GM04504 (cell line): ENCODE results near the gene VENTX.
"Not testable (repeated sequence)": the region's sequence is repeated elsewhere in the genome, so short reads cannot be mapped to it uniquely, and the experiment has no call there.

Source experiments
- DNase-seq: peaks from one replicate; pipeline ENCODE4 v3.0.0-alpha.2; 2012; ENCODE audit warnings: low read depth

Gene VENTX

DNA sequence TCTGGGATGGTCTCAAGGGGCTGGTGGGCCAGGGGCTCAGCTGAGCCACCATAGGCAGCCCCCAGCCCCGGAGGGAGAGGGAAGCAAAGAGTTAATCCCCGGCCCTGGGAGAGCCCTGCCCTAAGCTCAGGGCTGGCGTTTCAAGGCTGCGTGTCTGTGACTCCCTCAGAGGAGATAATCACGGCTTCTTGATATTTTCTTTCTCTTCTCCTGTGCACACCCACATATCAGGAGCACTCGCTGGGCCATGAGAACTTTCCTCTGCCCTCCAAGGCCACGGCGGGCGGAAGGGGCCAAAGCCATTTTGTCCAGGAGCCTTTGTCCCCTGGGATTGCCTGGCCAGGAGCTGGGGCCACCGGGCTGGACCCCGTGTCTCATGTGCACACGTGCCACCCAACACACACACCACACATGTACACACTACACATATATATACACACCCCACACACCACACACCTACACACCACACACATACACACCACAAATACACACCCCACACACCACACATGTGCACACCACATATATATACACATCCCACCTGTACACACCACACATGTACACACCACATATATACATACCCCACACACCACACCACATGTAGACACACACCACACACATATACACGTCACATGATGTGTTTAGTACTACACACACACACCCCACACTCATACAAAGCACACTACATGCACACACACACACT, 16.9 kb downstream of the VENTX start:
- DNase-seq = no peak

DNA sequence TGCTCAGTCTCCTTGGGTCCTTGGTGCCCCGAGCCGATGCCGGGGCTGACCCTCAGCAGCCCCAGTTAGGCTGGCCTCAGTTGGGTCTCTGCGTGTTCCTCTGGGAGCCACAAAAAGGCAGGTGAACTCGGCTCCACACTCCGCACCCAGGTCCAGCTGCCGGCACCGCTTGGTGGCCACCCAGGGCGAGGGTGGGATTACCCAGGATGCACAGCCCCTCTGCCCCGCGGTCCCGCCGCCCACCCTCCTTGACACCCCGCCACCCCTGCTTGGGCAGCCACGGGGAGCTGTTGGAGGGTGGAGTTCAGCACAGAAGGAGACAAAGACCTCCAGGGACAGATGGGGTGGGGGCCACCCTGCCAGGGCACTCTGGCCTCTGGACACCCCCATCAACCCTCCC, 17.7 kb downstream of the VENTX start:
- no peak for DNase-seq

DNA sequence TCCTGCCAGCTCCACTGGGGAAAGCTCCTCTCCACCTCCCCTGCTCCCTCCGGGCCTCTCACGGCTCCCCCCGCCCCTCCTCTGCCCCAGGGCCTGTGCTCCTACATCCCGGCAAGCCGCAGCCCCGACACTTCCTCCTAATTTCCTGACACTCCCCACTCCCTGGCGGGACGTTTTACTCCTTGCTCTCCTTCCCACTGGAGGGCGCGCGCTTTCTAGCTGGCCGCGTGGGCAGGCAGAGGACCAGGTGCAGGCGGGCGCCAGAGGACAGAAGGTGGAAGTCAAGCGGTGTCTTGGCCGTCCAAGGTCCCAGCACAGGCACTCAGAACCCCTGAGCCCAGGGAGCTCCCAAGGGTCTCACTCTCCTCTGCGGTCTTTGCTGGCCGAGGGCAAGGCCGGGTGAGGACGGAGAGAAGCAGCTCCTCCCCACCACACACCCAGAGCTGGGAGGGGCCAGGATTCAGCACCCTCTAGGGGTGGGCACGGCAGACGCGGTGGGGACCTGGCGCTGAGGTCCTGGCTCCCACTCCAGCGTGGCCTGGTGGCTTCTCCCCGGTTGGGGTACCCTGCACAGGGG, 19.9 kb downstream of the VENTX start:
- no peak for DNase-seq

DNA sequence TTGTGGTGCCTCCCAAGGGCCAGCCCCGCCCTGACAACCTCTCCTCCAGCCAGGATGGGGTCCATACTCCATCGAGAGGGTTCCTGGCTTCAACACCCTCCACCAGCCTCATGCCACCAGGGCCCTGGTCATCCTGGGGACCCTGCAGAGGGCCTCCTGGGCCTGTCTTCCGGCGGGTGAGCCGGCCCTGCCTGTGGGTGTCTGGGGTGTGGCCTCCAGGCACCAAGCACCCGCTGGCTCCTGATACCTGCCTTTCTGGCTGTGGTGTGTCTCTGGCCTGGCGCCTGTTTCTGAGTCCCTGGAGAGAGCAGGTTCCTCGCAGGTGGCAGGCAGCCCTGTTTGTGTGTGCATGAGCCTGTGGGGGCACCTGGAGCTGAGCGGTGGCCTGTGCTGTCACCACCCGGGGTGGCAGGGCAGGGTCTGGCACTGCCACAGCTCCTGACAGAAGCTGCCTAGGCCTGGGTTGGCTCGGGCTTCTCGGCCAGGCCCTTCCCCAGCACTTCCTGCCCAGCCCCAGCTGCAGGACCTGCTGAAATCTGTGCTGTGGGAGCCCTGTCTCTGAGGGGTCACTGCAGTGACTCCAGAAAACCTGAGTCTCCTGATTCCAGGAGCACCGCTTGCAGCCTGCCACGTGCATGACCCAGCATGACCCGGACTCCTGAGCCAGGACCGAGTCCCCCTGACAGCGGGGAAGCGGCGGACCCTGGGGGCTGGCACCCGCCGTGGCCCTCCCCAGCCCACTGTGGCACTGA, 20.6 kb downstream of the VENTX start:
- DNase-seq = no peak

DNA sequence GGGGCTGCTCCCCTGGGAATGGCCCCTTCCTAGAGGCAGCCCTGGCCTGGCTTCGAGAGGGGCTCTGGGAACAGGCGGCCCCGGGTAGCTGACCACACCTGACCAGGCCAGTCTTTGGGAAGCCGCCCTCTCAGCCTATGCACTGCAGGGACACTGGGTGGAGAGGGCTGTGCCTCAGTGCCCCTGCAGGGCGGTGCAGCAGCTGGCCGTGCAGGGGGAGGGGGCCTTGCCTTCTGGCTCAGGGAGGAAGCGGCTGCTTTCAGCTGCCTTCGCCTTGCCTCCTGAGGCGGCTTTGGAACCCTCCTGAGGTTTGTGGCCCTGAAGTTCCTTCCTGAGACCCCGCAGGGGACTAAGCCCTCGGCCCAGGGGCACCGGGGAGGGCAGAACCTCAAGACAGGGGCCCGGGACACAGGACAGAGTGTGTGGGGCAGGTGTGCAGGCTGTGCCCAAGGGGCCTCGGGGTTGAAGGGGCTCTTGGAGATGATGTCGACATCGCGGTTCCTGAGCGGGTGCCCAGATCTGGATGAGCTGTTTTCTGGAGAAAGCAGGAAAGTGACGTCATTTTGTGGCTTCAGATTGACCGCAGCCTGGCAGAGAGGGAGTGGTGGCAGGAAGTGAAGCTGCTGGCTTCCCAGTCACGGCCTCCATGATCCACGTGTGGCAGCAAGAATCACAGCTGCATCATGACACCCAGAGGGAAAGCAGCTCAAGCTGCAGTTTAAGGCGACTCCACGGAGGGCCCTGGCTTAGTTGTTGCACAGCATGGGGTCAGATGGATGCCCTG, 21.4 kb downstream of the VENTX start:
- DNase-seq = peak; percentile 99

DNA sequence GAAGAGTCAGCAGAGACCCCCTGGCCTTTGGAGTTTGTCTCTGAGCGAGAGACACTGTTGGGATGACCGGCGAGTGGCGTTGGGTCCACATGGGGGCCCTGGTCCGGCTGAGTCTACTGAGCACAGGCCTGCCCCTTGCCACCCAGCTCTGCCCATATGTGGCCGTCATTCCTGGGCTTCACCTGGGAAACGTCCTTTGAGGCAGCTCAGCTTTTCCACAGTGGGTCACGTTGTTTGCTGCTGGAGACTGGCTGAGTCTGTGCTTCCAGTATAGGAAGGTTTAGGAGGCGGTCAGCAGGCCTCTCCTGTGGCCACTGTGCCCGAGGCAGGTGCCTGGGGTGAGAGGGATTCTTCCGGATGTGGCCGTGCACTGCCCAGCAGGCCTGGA, 21.9 kb downstream of the VENTX start:
- DNase-seq = no peak

DNA sequence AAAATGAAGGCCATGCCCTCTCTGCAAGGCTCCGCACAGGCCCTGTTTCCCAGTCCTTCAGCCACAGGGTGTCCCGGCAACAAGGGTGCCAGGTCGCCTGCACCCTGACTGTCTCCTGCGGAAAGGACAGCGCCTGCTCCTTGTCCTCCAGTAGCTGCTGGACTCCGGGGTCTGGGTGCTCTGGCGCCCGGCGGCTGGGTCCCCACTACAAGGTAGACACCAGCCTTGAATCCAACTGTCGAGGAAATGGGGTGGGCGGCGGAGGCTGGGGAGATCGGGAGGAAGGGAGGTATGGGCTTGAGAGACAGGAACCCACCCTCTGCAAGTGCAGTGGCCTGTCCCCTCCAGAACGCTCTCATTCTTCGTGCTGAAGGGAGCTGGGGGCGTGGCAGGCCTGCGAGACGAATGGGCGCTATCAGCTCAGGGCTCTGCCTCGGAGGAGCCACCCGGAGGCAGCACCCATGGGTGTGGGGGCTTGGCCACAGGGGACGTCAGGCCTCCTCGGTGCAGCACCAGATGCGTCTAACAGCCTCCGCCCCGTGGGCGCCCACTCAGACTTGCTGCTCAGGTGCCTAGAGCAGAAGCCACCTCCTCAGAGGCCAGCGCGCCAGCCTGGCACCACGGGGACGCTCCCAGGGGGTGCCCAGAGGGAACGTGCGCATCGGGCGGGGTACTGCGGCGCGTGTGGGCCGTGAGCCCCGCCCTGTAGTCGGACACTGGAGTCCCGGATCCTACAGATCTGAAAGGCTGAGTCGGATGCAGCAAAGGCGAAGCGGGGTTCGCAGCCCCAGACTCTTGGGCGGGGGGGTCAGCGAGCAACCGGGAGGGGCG, 23.5 kb downstream of the VENTX start:
- no peak for DNase-seq

DNA sequence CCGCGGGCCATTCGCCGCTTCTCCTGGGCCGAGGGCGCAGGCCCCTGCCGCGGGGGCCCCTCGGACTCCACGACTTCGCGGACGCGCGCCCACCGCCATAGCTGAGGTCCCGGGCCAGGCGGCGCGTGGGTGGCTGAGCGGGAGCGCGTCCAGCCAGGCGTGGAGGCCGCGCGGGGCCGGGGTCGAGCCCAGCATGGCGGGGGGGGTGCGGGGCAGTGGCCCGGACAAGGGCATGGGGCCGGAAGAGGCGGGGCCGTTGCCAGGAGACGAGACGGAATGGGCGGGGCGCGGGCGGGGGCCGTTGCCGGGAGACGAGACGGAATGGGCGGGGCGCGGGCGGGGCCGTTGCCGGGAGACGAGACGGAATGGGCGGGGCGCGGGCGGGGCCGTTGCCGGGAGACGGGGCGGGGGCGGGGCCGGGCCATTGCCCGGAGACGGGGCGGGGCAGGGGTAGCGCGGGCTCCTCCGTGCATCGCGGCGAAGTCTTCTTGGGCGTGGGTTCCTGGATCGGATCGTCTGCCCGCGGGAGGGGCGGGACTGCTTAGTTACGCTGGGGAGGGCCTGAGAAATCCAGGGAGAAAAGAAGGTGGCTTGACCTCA, 24.2 kb downstream of the VENTX start:
- no peak for DNase-seq

DNA sequence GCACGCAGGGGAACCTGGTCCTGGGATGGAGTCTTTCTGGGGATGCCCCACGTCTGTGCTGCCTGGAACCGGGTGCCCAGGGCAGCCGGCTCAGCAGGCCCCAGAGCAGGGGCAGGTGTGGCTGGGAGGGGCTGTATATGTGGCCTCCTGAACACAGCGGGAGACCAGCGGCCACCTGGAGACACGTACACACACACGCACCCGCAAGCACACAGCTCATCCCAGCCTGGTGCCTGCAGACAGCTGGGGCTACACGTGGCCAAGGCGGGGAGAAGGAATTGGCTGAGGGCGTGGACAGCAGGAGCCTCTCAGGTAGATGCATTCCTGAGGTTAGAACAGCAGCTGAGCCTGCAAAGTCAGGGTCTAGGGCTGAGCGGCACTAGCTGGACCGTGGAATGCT, 25.0 kb downstream of the VENTX start:
- no peak for DNase-seq

DNA sequence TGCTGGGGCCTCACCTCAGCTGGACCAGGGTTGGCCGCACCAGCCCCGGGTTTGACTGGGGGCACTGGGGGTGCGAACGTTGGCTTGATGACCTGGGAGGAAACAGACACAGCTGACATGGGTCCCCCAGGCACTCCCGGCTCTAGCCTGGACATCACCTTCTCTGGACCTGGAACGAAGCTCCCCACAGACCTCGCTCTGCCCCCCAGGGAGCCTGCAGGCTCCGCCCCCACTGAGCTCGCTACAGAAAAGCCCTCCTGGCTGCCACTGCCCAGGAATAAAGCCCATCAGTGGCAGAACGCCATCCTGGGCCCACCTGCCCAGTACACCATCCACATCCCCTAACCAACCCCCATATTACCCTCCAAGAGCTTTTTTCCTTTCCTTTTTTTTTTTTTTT, 26.0 kb downstream of the VENTX start:
- DNase-seq = no peak

DNA sequence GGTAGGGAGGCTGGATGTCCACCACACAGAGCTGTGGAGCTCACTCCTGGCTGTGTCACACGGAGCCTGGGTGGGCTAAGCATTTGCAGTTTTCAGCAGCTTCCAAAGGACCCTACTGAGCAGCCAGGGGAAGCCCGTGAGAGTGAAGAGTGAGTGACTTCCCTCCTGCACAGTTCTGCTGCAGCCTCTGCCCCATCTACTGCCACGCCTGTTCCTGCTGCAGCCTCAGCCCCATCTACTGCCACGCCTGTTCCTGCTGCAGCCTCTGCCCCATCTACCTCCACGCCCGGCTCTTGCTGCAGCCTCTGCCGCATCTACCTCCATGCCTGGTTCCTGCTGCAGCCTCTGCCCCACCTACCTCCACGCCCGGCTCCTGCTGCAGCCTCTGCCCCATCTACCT, 26.8 kb downstream of the VENTX start:
- no peak for DNase-seq

DNA sequence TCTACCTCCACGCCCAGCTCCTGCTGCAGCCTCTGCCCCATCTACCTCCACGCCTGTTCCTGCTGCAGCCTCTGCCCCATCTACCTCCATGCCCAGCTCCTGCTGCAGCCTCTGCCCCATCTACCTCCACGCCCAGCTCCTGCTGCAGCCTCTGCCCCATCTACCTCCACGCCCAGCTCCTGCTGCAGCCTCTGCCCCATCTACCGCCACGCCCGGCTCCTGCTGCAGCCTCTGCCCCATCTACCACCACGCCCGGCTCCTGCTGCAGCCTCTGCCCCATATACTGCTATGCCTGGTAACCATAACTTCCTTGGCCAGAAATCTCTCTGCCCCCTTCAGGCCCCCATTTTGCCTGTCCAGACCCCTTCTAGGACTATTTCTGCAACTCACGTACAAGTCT, 27.4 kb downstream of the VENTX start:
- DNase-seq = not testable (repeated sequence)

DNA sequence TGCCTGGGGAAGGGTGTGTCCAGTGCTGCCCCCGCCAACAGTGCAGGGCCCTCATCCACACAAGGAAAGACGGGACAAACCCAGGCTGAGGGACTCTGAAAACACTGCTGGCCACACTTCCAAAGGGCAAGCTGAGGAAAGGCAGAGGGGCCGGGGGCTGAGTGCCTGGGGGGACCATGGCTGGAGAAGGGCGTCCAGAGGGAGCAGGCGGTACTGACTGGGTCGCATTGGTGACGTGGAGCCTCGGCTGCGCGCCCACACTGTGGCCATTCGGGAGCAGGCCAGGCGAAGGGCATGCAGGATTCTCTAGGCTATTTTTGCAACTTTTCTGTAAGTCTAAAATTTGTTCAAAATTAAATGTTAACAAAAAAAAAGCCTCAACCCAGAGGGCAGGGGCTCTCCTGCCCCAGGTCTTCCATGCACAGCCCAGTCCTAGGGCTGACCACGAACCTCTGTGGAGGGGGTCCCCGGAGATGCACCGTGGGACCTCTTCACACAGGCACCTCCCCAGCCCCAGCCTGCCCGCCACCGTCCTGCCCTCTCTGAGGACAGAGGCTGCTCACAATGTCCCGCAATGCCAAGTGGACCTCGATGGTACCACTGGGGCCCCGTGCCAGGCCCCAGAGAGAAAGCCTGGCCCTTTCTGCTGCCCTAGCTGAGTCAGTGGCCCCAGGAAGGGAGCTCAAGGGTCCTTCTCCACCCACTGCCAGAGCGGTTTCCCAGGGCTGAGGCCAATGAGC, 28.6 kb downstream of the VENTX start:
- DNase-seq = no peak

DNA sequence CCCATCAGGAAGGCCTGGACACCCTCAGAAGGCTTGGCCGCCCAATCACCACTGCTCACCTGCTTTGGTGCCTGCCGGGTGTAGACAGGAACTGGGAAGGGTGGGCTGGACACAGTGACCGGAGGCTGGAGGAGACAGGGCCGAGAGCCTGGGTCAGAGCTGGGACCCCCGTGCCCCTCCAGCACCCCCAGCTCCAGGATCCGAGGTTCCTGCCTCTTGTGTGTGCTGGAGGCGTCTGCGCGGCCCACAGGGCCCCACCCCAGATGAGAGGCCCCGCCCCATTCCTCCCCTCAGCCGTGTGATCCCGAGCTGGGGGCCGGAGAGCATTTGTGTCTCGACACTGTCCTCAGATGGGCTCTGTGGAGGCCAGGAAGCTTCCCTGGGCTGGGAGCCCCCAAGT, 29.6 kb downstream of the VENTX start:
- DNase-seq = no peak

DNA sequence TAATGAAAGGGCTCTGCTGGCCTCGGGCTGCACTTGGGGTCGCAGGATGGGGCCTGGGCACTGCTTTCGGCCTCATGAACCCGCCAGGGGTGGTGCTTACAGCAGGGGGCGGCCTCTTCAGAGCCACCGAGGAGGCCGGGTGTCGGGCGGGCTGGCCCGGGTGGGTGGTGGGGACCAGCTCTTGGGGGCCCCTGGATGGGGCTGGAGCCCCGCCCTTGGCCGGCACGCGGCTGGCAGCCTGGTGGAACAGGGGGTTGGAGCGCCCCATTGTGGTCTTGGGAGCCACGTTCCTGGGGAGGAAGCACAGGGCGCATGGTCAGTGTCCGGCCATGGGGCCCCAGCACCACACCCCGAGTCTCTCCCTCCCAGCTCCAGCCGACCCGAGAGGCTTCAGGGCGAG, 30.2 kb downstream of the VENTX start:
- DNase-seq = no peak

DNA sequence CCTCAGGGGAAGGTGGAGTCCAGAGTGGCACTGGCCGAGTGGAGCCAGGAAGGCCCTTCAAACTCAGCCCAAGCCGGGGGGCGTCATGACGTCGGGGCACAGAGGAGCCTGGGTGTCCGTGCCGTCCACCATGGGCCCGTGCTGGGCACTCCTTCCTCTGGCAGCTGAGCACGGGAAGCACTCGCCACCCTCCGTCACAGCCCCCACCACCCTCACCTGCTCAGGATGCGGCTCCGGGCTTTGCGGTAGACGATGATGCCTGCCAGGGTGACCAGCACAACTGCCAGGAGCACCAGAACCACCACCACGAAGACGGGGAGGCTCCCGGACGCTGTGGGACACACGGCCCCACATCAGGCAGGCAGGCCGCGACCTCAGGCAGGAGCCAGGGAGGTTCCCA, 30.9 kb downstream of the VENTX start:
- DNase-seq = no peak

DNA sequence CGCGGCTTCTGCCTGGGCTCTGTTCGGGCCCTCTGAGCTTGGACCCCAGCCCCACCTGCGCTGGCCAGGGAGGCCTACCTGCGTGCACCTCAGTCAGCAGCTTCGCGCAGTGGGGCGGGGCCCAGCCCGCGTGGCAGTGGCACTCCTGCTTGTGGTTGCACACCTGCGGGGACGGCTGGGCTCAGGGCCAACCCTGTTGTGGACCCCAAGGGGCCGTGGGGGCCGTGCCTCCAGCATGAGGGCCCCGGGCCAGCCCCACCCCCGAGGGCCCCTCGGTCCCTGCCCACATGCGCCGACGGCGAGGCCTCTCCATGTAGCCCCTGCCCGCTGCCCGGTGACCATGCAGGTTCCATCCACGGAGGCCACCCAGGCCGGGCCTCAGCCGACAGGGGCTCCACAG, 31.7 kb downstream of the VENTX start:
- no peak for DNase-seq

DNA sequence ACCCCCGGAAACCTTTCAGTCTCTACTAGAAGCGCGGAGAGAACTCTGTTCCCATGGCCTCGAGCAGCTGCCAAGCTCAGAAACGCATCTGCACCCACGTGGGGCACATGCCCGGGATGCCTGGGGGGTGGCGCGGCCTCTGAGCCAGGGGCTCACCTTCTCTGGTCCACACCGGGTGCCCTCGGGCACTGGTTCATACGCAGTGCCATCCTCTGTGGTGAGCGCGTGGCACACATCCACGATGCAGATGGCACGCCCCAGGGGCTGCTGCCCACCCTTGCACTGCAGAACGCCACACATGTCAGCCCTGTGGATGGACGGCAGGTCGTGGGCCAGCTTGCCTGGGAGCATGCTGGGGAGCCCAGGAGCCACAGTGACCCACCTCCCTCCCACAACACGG, 32.5 kb downstream of the VENTX start:
- DNase-seq = no peak

DNA sequence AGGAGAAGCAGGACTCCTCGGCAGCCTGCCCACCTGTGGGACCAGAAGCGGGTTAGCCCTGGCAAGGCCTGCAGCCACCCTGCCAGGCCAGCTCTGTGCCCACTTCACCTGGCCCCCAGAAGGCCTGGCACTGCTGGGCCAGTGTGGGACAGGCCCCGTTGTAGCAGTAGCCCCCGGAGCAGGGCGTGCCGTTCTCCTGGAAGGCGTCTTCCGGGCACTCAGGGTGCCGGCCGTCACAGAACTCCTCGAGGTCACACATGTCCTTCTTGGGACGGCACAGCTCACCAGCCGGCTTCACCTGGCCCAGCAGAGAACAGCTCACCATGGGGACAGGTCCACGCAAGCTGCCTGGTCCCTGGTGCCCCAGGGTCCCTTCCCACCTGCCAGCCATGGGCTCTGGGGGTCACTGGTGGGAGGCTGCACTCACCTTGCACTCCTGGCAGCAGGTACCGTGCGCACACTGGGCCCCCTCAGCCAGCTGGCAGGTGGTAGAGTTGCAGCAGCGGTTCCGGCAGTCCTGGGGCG, 33.2 kb downstream of the VENTX start:
- DNase-seq = no peak

DNA sequence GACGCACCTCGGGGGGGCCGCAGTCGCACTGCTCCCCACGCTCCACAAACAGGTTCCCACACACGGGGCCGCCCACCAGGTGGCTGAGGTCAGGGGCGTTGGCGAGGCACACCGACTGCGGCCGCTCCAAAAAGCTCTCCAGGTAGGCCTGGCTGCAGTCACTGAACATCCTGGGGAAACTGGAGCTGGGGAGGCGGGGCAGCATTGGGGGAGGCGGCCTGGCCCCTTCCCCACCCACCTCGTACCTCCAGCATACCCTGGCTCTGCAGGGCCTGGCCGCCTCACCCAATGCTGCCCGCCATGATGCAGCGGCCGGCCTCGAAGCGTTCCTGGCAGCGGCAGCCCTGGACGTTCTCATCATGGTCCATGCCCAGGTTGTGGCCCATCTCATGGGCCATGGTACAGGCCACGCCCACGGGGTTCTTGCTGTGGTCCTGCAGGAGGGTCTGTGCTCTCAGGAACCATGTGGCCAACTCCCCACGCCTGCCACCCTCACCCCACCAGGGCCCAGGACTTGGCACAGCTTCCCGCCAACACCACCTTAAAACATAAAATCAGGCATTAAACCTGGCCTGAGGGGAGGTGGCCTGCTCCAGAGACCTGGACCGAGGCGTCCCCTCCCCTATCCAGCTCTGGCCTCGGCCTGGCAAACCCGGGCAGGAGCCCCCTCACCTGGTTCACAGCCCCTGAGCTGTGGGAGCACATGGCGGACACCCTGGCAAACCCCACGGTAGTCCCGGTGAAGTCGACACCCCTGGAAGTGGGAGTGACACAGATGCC, 34.1 kb downstream of the VENTX start:
- no peak for DNase-seq
